NCI-H128 (cell line): ENCODE data around the gene NT5DC1.
"Not testable (repeated sequence)": the region's sequence is repeated elsewhere in the genome, so short reads cannot be mapped to it uniquely, and the experiment has no call there.

ENCODE experiments used
- DNase-seq: peaks from one replicate; lab custom pipeline; 2025; ENCODE audit not compliant: unreplicated experiment; lab: John Stamatoyannopoulos, UW

NT5DC1 gene

DNA sequence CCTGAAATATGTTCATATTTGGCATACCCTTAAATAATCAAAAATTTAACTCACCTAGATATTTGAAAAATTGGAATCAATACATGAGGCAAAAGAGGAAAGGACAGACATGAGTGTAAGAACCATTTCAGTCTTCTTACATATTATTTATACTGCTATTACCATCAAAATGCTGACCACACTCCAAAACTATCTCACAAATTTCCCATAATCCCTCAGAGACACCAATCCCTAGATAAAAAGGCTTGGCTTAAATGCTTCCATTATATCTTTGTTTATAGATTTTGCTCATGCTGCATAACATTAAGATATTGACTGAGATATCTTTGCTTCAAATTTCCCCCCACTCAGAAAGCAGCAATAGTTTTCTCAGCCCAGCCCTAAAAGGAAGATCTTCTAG, 11.7 kb upstream of the NT5DC1 start:
- DNase-seq = no peak

DNA sequence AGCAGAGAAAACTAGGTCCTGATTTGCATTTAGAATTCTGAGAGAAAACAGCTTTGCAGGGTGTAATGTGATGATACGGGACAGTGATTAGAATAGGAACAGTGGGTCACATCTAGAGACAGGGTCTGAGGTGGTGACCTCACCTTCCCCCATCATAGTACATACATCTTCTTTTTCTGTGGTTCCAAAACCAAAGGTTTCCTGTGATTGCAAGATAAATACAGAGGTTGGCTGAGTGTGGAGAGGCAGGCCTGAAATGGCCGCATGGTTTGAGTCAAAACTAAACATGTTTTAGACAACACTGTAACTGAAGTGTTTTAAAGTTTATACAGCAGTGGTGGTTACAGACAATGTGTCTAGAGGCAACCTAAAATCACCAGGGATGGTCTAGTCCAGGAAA, 10.4 kb upstream of the NT5DC1 start:
- no peak for DNase-seq

DNA sequence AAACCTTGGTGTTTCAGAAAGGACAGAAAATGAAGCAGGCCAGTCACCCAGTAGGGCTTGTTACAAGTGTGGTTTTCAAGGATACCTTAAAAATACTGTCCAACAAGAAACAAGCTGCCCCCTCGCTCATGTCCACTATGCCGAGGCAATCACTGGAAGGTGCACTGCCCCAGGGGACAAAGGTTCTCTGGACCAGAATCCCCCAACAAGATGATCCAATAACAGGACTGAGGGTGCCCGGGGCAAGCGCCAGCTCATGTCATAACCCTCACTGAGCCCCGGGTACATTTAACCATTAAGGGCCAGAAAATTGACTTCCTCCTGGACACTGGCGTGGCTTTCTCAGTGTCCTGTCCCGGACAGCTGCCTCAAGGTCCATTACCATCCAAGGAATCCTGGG, 6.6 kb upstream of the NT5DC1 start:
- DNase-seq = no peak

DNA sequence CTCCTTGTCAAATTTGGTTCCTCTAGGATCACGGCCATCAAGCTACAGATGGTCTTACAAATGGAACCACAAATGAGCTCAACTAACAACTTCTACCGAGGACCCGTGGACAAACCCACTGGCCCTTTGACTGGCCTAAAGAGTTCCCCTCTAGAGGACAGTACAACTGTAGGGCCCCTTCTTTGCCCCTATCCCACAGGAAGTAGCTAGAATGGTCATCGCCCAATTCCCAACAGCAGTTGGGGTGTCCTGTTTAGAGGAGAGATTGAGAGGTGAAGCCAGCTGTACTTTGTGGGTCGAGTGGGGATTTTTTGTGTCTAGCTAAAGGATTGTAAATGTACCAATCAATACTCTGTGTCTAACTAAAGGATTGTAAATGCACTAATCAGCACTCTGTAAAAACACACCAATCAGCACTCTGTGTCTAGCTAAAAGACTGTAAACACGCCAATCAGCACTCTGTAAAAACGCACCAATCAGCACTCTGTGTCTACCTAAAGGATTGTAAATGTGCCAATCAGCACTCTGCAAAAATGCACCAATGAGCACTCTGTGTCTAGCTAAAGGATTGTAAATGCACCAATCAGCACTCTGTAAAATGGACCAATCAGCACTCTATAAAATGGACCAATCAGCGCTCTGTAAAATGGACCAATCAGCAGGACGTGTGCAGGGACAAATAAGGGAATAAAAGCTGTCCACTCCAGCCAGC, 4.4 kb upstream of the NT5DC1 start:
- not testable (repeated sequence) for DNase-seq

DNA sequence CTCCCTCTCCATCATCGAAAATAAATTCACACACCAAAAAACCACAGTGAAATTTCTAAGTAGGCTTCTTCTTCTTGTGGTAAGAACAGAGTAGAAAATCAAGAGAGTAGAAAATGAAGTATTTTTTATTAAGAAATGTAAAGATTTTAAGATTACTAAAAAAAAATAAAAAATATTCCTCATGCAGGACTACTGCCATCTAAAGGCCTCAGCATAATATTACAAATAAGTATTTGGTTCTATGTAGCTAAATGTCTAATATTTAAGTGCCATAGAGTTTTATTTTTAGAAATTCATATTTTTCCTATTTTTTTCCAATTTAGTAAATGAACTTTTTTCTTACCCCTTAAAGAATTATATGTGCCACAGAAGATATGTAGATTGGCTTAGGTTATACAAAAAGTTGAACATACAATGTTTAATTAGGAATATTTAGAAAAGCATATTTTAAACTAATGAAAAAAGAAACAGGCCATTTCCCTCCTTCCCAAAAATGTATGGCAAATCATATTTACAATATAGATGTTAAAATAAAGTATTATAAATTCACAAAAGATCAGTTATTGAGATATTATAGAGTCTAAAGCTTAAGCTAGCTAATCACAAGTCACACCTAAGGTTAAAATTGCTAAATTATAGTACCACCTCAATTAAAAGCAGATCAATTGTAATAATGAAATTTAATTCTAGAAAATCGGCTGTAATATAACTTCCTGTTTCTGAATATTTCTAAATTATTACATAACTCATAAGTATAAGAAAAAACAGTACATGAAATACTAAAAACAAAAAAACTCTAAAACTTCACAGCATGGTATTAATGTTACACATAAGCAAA, 3.5 kb upstream of the NT5DC1 start:
- no peak for DNase-seq

DNA sequence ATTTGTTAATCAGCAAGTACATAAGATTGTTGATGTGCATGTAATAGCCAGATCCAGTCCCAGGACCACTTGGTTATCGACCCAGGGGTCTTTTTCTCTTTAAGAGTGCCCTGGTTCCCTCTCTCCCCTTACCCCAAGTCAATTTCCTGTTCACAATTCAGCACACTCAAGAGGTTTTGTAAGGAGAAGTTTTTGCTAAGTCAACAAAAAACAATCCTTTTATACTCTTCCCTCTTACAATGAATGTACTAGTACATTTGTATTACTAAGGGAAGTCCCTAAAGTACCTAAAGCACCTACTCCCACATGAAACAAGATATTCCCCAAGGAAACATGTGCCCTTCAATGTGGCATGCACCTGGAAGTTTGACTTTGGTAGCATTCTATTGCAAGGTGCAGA, 1.6 kb upstream of the NT5DC1 start:
- no peak for DNase-seq

DNA sequence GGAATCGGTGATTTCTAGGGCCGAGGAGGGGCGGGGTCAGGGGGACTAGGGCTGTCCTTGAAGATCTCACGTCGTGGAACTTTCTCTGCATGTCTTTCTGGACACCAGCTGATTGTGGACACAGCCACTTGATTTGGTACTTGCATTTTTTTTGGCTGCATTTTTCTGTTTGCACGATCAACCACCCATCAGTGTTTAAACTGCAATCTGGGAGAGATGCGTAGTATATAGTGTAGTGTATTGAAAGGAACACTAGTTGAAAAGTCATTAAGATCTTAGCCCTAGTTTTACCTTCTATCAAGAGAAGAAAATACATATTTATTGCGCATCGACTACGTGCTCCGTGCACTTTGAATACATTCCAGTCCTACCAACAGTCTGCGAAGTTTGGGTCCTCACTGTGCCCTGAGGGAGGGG, 657 bp downstream of the NT5DC1 start:
- DNase-seq = no peak

DNA sequence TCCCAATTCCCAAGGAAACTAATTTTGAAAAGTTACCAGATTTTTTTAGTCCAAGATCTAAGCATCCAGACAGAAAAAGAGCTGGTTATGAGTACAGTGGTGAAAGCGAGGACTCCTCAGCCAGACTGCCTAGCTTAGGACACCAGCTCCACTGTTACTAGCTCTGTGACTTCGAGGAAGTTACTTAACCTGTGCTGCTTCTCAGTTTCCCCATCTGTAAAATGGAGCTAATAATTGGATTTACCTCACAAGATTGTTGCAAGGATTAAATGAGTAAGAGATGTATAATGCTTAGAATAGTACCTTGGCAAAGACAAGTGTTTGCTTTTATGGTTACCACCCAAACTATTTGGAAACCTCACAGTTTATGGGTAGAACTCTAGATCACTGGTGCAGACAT, 1.1 kb downstream of the NT5DC1 start:
- DNase-seq = no peak

DNA sequence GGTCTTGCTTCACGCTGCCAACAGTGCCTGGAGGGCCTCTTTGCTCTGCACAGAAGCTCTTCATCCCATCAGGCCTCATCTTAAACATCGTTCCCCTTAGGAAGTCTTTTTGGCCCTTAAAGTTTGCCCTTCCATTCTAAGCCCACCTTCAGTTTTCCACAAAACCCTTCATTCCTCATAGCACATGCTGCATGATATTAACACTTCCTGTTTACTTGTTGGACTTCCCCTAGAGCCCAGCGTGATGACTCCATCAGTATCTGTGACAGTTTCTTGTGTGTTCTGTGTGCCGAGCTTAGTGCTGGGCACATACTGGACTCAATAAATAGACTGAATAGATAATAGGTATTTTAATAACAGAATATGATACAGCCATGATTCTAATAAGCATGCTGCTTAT, 2.2 kb downstream of the NT5DC1 start:
- DNase-seq = no peak

DNA sequence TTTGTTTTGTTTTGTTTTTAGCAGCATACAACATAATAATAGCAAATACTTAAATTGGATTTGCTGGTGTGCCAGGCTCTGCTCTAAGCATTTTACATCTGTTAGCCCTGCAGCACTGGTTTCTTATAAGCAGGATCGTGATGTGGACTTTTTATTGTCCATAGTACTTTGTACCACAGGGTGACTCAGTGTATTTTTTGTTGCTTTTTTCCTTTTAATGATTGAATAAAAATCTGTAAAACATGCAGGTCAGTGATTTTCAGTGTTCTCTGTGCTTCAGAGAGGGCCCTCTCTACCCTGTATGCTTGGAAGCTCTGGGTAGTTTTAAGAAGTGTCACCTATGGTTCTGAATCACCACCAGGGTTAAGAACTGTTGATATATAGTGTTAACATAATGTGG, 4.0 kb downstream of the NT5DC1 start:
- DNase-seq = no peak

DNA sequence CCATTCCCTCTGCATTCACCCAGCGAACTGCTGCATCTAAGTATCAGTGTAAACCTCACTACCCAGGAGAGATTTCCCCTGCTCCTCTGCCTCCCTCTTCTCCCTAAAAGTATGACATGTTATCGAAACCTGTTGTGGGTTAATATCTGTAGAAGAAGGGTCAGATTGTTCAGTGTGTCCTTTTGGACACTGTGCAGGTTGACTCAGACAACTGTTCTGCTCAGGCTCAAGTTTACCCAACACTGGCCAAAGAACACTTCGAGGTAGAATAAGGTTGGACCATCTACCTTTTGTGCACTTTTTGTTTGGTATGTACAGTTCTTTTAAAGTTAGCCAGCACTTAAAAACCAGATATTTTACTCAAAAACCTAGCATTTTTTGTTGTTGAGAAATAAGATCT, 4.6 kb downstream of the NT5DC1 start:
- no peak for DNase-seq

DNA sequence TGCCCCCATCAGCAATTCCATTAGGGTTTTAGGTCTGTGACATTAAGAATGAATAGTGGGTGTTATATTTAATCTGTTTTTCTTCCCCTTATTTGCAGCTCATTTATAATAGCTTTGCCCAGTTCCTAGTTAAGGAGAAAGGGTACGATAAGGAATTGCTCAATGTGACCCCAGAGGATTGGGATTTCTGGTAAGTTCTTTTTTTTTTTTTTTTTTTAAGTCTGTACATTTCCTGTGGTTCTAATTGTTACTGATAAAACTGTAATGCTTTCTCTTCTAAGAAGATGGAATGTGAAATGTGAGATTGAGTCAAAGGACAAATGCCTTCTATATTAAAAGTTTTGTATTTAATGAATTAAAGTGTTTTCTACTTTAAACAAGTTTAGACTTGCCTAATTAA, 5.5 kb downstream of the NT5DC1 start:
- DNase-seq = no peak

DNA sequence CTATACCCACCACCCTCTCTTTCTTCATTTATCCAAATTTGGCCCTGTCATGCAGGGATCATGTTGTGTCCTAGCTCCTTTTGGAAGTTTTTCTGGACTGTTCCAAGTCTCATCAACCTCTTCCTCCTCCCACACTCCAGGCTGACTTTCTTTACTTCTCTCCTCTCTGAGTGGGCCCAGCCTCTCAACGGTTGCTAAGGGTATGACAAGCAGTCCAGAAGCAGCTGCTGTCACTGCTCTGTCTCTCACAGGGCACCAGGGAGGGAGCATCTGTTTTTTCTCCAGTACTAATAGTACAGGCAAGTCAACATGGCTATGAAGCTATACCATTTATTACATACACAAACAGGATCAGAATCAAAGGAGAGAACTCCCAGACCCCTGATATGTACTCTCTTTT, 8.2 kb downstream of the NT5DC1 start:
- no peak for DNase-seq

DNA sequence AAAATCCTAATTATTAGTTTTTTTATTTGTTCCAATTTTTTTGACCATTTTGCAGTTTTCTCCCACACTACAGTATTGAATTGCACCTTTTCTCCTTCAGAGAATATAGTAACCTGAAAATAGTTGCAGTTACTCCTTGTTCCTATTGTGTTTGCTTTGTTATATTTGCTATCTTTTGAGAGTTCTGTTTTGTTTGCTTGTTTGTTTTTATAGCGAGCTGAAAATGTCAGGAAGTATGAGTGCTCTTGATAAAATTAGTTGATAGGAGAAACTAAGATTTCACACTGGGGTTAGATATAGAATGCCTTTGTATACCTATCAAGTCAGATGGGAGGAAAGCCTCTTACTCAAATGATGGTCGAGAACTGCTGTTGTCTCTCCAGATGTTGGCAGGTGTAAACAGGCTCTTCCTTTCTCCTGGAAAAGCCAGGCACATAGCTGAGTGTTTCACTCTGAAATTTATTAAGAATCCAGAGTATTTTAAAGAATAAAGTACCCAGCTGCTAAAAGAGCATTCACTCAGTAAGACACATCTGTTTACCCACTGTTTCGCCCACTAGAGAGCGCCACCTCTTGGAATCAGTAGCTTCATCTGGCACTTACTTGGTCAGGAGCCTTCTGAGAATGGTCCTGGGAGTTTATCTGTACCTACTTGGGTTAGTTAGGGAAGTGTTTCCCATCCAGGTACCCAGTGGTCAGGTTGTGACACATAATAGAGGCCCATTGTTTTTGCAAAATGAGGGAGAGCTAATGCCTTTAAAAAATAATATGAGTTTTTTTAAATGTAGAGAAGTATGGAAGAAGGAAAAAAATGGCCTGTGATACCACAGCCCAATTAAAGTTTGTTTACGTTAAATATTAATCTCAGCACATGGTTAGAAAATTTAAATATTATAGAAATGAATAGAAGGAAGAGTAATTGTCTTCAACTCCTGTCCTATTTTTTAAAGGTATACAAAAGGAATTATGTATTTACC, 11.2 kb downstream of the NT5DC1 start:
- DNase-seq = no peak

DNA sequence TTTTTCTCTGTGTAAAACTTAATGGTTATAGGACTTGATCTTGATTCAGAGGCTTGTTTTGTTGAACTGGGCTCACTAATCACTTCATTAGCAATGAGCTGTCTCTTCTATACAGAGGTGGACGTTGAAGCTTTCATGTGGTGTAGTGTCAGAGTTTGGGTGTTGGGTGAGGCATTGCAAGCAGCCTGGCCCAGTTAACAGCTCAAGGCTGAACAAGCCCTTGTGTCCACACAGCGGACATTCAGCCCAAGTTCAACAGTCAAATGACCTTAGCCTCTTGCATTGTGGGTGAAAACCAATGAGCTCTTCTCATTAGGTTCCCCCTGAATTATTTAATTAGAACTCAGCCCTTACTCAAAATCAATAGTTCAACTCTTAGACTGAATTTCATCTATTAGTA, 12.7 kb downstream of the NT5DC1 start:
- DNase-seq = no peak

DNA sequence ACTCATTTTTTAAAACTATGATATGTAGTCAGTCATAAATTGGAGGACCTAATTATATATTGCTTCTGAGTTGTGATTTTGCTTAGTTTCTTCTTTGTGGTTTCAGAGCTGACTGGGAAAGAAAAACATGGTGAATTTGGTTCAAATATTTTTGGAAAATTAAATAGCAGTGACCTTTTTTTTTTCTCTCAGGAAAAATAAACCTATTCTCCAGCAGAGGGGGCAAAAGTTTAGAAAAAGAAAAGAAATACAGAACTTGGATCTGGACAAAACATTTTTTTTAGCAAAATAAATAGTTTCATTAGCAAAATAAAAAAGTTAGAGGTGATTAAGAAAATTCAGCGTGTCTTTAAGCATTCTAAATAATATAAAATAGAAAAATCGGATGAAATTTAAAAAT, 15.1 kb downstream of the NT5DC1 start:
- no peak for DNase-seq

DNA sequence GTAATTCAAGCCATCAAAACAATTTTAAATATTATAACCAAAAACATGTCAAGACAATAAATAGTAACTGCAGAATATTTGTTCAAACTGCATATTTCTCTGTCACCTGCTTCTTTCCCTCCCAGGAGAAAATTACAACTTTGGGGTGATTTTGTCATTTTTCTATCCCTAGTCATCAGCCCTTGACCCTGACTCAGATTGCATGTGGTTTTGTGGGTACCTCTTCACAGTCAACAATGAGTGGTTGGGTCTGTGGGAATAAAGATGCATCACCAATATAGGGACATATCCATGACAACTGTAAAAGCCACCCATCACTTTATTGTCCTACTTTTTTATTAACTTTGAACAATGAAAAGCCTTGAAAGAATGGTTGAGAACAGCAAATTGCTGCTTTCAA, 18.0 kb downstream of the NT5DC1 start:
- no peak for DNase-seq

DNA sequence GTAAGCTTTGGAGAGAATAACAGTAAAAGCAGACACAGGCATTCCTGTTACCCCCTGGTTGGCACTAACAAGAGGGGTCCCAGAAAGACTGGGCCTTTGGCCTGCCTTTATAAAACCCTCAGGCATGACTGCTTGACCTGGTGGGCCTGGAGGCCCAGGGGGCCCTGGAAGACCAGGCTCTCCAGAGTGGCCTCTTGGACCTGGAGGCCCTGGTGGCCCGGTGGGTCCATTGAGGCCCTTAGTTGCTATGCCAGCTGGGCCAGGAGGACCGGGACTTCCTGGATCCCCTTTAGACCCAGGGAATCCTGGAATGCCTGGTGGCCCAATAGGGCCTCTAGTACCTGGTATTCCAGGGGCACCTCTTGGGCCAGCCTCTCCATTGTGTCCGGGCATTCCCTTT, 19.8 kb downstream of the NT5DC1 start:
- DNase-seq = no peak

DNA sequence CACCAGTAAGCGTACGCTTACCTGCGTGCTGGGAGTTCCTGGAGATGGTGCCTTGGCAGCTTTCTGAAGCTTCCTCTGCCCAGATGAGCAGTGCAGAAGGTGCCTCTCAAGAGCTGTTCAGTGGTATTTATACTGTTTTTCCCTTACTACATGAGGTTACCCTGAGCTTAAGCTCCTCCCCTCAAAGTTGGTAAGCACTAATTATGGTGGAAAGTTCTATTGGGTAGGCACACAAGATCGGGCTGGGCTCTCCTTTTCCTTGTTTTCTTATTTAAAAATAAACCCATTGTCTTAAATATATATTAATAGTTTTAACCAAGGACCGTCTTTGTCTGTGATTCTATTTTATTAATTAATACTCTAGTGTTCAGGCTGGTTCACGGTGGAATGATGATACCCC, 25.4 kb downstream of the NT5DC1 start, which contains the start of gene COL10A1:
Gene COL10A1 (minus strand): TSS at position 101 of the 400 bp plus-strand sequence. CDS start 640 bp downstream, outside the sequence.
- DNase-seq = no peak

DNA sequence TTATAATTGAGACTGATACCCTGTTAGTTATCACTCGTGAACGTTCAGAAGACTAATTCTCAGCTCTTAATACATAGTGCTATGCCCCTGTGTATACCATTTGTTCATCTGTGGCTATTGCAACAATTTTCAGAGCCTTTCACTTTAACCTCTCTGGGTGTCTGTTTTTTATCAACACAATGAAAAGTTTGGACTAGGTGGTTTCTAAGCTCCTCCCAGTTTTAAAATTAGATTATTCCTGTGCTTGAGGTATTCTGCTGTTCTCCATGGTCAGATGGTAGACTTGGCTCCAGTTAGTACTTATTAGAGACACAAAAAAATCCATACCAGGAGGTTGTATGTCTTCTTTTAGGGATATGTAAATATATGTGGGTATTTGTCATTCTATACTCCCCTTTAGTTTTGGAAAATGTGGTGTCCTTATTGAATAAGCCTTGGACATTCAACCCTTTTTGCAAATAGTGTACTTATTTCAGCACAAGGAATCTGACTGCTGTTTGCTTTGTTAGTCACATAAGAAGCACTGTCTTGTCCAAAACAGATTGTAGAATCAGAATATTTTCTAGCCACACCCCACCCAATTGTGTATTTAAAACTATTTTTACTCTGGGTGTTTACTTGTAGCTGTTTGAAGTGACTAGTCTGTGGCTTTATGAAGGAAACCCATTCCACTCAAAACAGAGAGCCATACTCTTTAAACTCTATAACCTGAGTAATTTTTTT, 27.3 kb downstream of the NT5DC1 start:
- DNase-seq = no peak

DNA sequence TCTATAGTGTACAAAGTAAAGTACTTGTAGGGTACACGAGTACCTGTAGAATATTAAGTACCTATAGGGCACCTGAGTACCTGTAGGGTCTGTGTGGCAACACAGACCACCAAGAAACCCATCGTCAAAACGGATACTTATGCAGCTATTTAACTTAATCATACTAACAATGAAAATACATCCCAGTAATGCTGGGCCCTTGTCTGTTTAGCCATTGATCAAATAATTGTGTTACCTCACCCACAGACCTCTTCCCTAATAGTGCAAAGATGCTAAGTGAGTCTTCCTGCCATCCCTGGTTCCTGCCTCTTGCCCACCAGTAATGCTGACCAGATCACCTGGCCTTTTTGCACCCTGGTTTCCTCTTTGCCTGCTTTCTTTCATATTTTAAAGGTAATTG, 32.8 kb downstream of the NT5DC1 start:
- no peak for DNase-seq
